Hematopoietic multipotent progenitor cell treated with erythropoietin and hydrocortisone succinate and interleukin-3 and kit ligand, for 4 days (in vitro differentiated cells): ENCODE measurements around the gene OR2T33.
"Not testable (repeated sequence)": the region's sequence is repeated elsewhere in the genome, so short reads cannot be mapped to it uniquely, and the experiment has no call there.

Source experiments
- DNase-seq: peaks from one replicate; pipeline ENCODE4 v3.0.0-alpha.2; 2015

Gene OR2T33

GRCh38 chr1:248277876-248278275 lies at the start of gene OR2T33:
TSS of gene OR2T33 (minus strand) at chr1:248277976. CDS start at chr1:248273814, 4,162 bp downstream.
- DNase-seq: no peak

GRCh38 chr1:248324468-248324867 lies 46.7 kb upstream of the OR2T33 start, which contains the start of gene OR2M7:
TSS of gene OR2M7 (minus strand) at chr1:248324568. CDS start at chr1:248324568, 0 bp downstream.
- DNase-seq: no peak

GRCh38 chr1:248316796-248317195 lies 39.0 kb upstream of the OR2T33 start:
- DNase-seq: no peak

- not testable (repeated sequence) for DNase-seq
Measured at GRCh38 chr1:248306740-248307139, 29.0 kb upstream of the OR2T33 start.

- DNase-seq: no peak
Measured at GRCh38 chr1:248306103-248306502, 28.3 kb upstream of the OR2T33 start.

GRCh38 chr1:248305672-248306071 lies 27.9 kb upstream of the OR2T33 start:
- DNase-seq: not testable (repeated sequence)

- no peak for DNase-seq
Measured at GRCh38 chr1:248303324-248303723, 25.5 kb upstream of the OR2T33 start, which contains the start of gene OR2T12. TSS of gene OR2T12 (minus strand) at chr1:248303424. CDS start at chr1:248295578, 7,846 bp downstream.

- peak; percentile 70 for DNase-seq
Measured at GRCh38 chr1:248288391-248288790, 10.6 kb upstream of the OR2T33 start.

GRCh38 chr1:248273225-248273624 lies 4.6 kb downstream of the OR2T33 start:
- DNase-seq: not testable (repeated sequence)

GRCh38 chr1:248268178-248268577 lies 9.6 kb downstream of the OR2T33 start:
- no peak for DNase-seq

- DNase-seq: not testable (repeated sequence)
Measured at GRCh38 chr1:248259309-248259708, 18.5 kb downstream of the OR2T33 start.

GRCh38 chr1:248243204-248243603 lies 34.6 kb downstream of the OR2T33 start:
- peak; percentile 87 for DNase-seq

- DNase-seq: no peak
Measured at GRCh38 chr1:248239478-248239877, 38.3 kb downstream of the OR2T33 start.

- DNase-seq: no peak
Measured at GRCh38 chr1:248231117-248231516, 46.7 kb downstream of the OR2T33 start, which contains the start of gene OR2M4. TSS of gene OR2M4 (plus strand) at chr1:248231417. CDS start at chr1:248238929, 7,512 bp downstream.

GRCh38 chr1:248229360-248229908 lies 48.3 kb downstream of the OR2T33 start:
- DNase-seq: no peak

- no peak for DNase-seq
Measured at GRCh38 chr1:248225537-248225936, 52.2 kb downstream of the OR2T33 start.
